Esophagus squamous epithelium (tissue), 5 donors: Measurements from ENCODE around the gene DKC1. TPM values are rescaled to one million over a fixed set of nuclear protein-coding genes. Genes with fewer than 3 reads are reported as not detected.
A peak's percentile ranks its signal among the peaks of the same experiment; 100 is the strongest.

Source experiments
- DNase-seq: peaks from one replicate; lab custom pipeline; 2025; lab: John Stamatoyannopoulos, UW
- H3K27ac ChIP-seq, 4 donors: fragments of 200-600 bp; sonication (generic); one replicate each; pipeline ENCODE4 v1.5.1; 2016 to 2019; ENCODE audit warnings: mild to moderate bottlenecking in 1 of 4
- H3K27me3 ChIP-seq, 4 donors: fragments of 200-600 bp; sonication (generic); 1 replicate in 3 of 4; 2 replicates in 1 of 4; pipeline versions ENCODE4 v1.5.1 to v1.6.0; 2017 to 2021; ENCODE audit warnings: antibody characterized with exemption in 1 of 4
- H3K36me3 ChIP-seq, 3 donors: fragments of 200-600 bp; sonication (generic); one replicate each; pipeline ENCODE4 v1.5.1; 2016 to 2019
- H3K4me1 ChIP-seq, 3 donors: fragments of 200-600 bp; sonication (generic); one replicate each; pipeline ENCODE4 v1.5.1; 2017 to 2019
- H3K4me3 ChIP-seq, 4 donors: fragments of 200-600 bp; sonication (generic); 1 replicate in 3 of 4; 2 replicates in 1 of 4; pipeline ENCODE4 v1.5.1; 2016 to 2019; ENCODE audit warnings: mild to moderate bottlenecking in 2 of 4, moderate library complexity in 1 of 4
- H3K9me3 ChIP-seq, 3 donors: fragments of 200-600 bp; sonication (generic); one replicate each; pipeline ENCODE4 v1.5.1; 2016 to 2019
- CTCF ChIP-seq, 6 experiments: fragments of 450-650 bp in 4 of 6; fragments of 200-600 bp in 2 of 6; sonication (generic) in 2 of 6; IDR thresholded peaks; one replicate each; pipeline ENCODE4 v1.5.1; 2016 to 2019; ENCODE audit warnings: antibody characterized with exemption in 6 of 6, mild to moderate bottlenecking in 4 of 6, moderate library complexity in 4 of 6
- POLR2A ChIP-seq, 4 donors: fragments of 450-650 bp; IDR thresholded peaks; one replicate each; pipeline ENCODE4 v1.6.1; 2017; ENCODE audit warnings: antibody characterized with exemption in 4 of 4, mild to moderate bottlenecking in 4 of 4, moderate library complexity in 3 of 4
- WGBS, 2 donors: methylation state at CpG; one replicate each; pipeline ENCODE4 v1.1.5; 2018; 5-methylcytosine and 5-hydroxymethylcytosine counted together
- intact Hi-C: fragments of 100-400 bp; cut with DNase I; formaldehyde crosslinking; loops from one replicate; pipeline ENCODE4 v1.15.0; 2022
- total RNA-seq, 4 donors: library from RNA; depleted of rRNA; stranded (reverse); fragments of >200 nt; gene quantifications; one replicate each; pipeline ENCODE4 v1.1.0, GENCODE V29; 2016
- donor health status: DM: yes; HTN: yes; CAD: no.

The DKC1 gene
- total RNA-seq, 4 donors from 2014 or later: 41.5 to 86.2 (median 49.5) TPM

DNA sequence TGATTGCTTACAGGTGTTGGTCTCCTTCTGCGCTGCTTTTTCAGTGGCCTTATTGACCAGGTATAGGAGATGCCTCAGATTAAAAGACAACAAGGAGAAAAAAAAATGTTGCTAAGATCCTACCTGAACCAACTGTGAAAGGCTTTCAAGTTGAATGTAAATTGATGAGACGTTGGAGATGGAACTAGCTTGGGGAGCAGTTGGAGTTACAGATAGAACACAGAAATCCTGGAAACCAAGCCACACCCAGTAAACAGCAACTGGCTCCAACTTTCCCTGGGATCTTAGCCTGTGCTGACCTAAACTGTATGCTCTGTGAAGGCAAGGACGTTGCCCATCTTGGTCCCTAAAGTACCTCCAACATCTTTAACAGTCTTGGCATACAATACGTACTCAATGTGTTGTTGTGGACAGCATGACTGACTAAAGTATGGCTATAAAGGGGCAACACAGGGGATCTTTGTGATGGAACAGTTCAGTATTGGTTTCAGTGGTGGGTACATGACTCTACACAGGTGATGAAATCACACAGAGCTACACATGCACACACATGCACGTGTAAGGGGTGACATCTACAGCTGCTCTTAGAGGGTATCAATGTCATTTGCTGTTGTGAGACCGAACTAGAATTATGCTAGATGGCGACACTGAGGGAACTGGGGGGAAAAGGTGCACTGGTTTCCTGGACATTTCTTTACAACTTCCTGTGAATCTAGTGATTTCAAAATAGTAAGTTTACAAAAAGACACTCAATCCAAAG lies 34.1 kb upstream of the DKC1 start:
- peaks cover 7 to 69% (median 46%) of the 10 kb centered on the region in 3 donors for H3K4me1 ChIP-seq
- no peaks in the 10 kb centered on the region for H3K36me3 ChIP-seq
- H3K9me3 ChIP-seq: no peaks in the 10 kb centered on the region
- peak overlapping the region in 3 of 4 donors; percentile 51 to 84 (median 73) for H3K27ac ChIP-seq
- H3K4me3 ChIP-seq: no peak overlapping the region
- H3K27me3 ChIP-seq: no peaks in the 10 kb centered on the region
- 56 to 59% methylated on average over 4 to 7 of the region's 7 CpGs for WGBS, 2 donors
- no peak for DNase-seq
- intact Hi-C loops: no loop called here
- no peak for TF ChIP-seq POLR2A (IDR thresholded peaks at IDR 0.05)
- TF ChIP-seq CTCF (IDR thresholded peaks at IDR 0.05): no peak

GRCh38 chrX:154729439-154729838 lies 33.2 kb upstream of the DKC1 start:
- no peak for TF ChIP-seq CTCF (IDR thresholded peaks at IDR 0.05)
- TF ChIP-seq POLR2A (IDR thresholded peaks at IDR 0.05): no peak
- no peak overlapping the region for H3K4me3 ChIP-seq
- no peaks in the 10 kb centered on the region for H3K9me3 ChIP-seq
- intact Hi-C loops: no loop called here
- DNase-seq: no peak
- H3K27me3 ChIP-seq: no peaks in the 10 kb centered on the region
- peak overlapping the region in 3 of 4 donors; percentile 51 to 84 (median 77) for H3K27ac ChIP-seq
- H3K36me3 ChIP-seq: no peaks in the 10 kb centered on the region
- WGBS, 2 donors: 66 to 92% methylated on average over 2 to 3 of the region's 3 CpGs
- H3K4me1 ChIP-seq: peaks cover 7 to 77% (median 46%) of the 10 kb centered on the region in 3 donors

GRCh38 chrX:154730253-154730891 lies 32.3 kb upstream of the DKC1 start:
- TF ChIP-seq CTCF (IDR thresholded peaks at IDR 0.05): no peak
- peaks cover 7 to 86% (median 50%) of the 10 kb centered on the region in 3 donors for H3K4me1 ChIP-seq
- 4 to 30% methylated on average over 4 to 6 of the region's 6 CpGs for WGBS, 2 donors
- H3K9me3 ChIP-seq: no peaks in the 10 kb centered on the region
- no peaks in the 10 kb centered on the region for H3K36me3 ChIP-seq
- no peak for DNase-seq
- intact Hi-C loops: no loop called here
- H3K27me3 ChIP-seq: no peaks in the 10 kb centered on the region
- H3K4me3 ChIP-seq: no peak overlapping the region
- peak overlapping the region in 3 of 4 donors; percentile 51 to 84 (median 77) for H3K27ac ChIP-seq

DNA sequence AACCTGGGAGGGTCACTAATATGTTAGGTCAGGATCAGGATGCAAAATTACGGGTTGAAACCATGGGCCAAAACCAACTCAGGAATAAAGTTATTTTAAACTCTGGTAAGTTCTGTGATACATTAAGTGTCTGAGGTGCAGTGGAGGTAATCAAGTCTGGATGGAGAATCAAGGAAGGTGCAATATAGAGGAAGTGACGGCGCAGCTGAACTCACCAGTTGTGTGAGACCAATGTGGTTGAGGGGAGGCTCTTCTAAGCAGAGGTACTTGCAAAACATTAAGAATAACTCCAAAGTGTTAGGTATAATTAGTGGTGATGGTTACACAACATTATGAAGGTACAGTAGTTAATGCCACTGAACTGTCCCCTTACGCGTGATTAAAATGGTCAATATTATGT lies 31.5 kb upstream of the DKC1 start:
- Histone ChIP-seq H3K36me3 (no peaks in the 10 kb centered on the region), H3K4me1 (peaks cover 7 to 95% (median 57%) of the 10 kb centered on the region in 3 donors), H3K27ac (peak overlapping the region in 3 of 4 donors; percentile 51 to 84 (median 77)), H3K27me3 (no peaks in the 10 kb centered on the region), H3K9me3 (no peaks in the 10 kb centered on the region), H3K4me3 (no peak overlapping the region)
- TF ChIP-seq CTCF (IDR thresholded peaks at IDR 0.05): no peak
- no peak for TF ChIP-seq POLR2A (IDR thresholded peaks at IDR 0.05)
- DNase-seq: no peak
- WGBS, 2 donors: 72 to 90% methylated on average over 4 to 5 of the region's 5 CpGs
- intact Hi-C loops: no loop called here

DNA sequence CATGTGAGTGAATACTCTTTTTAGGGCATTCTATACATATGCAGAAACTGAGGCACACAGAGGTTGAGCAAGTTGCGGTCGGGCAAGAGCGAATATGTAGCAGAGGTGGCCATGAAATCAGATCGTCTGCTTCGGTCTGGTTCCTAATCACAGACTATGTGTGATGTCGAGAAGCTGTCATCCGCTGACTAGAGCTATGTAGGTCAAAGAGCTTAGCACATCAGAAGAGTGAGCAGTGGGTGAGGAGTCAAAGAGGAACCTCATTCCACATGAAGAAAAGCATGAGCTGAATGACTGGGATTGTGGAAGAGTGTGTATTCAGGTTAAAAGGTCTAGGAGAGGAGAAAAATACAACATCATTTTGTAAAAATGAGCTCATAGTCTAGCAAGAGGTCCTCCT lies 30.8 kb upstream of the DKC1 start:
- H3K9me3 ChIP-seq: no peaks in the 10 kb centered on the region
- H3K27ac ChIP-seq: peak overlapping the region in 3 of 4 donors; percentile 66 to 84 (median 77)
- H3K36me3 ChIP-seq: no peaks in the 10 kb centered on the region
- intact Hi-C loops: no loop called here
- no peak overlapping the region for H3K4me3 ChIP-seq
- no peak for TF ChIP-seq CTCF (IDR thresholded peaks at IDR 0.05)
- WGBS, 2 donors: 76 to 92% methylated on average over 7 of the region's 7 CpGs
- DNase-seq: no peak
- H3K27me3 ChIP-seq: no peaks in the 10 kb centered on the region
- H3K4me1 ChIP-seq: peaks cover 7 to 98% (median 57%) of the 10 kb centered on the region in 3 donors
